ENCODE results near the gene PPFIA4. TPM values are rescaled to one million over a fixed set of nuclear protein-coding genes. Genes with fewer than 3 reads are reported as not detected.

PPFIA4 gene
- total and polyA plus RNA-seq, 2 of the 4 experiments (the other 2 are of a cell fraction), result 5.4 to 13.7 TPM

GRCh38 chr1:203044546-203045250, 18.4 kb downstream of the PPFIA4 start:
- Histone ChIP-seq H2AFZ (replicated peaks; ENCODE audit: low read length, poor library complexity) (no peak overlapping the region), H3K14ac (replicated peaks; ENCODE audit: low read depth, low read length) (no peak overlapping the region), H3K9ac (ENCODE audit: low read depth, low read length) (no peak overlapping the region), H3K79me1 (ENCODE audit: low read depth in 1 of 2, low read length in 2 of 2) (peaks cover 0 to 7% of the 10 kb centered on the region in 2 experiments; a peak in 1 of 4 replicates), H4K8ac (ENCODE audit: low read depth in 2 of 2, low read length in 2 of 2) (no peak overlapping the region), H3K4ac (ENCODE audit: low read depth, low read length) (no peak overlapping the region), H3K27ac (ENCODE audit: insufficient read depth, low read length) (no peak overlapping the region), H2AK5ac (ENCODE audit: low read depth, low read length) (no peak overlapping the region), H3K4me1 (ENCODE audit: control insufficient read depth, insufficient read depth, low read length) (peaks cover 14% of the 10 kb centered on the region), H2BK120ac (ENCODE audit: low read depth, low read length) (no peak overlapping the region), H2BK15ac (ENCODE audit: low read depth, low read length) (no peak overlapping the region), H2AK9ac (replicated peaks; ENCODE audit: low read depth, low read length, poor library complexity) (no peak overlapping the region), H3K18ac (ENCODE audit: low read depth, low read length) (no peak overlapping the region), H3K56ac (ENCODE audit: extremely low read depth, insufficient read depth, low read length) (no peak overlapping the region), H2BK5ac (ENCODE audit: low read depth, low read length, poor library complexity, severe bottlenecking) (no peak overlapping the region), H3K9me3 (ENCODE audit: control insufficient read depth, insufficient read depth, low read length) (no peaks in the 10 kb centered on the region), H4K91ac (ENCODE audit: insufficient read depth, low read depth, low read length) (no peak overlapping the region), H3K27me3 (ENCODE audit: control insufficient read depth, insufficient read depth, low read length) (no peaks in the 10 kb centered on the region), H3K23ac (ENCODE audit: low read depth, low read length) (no peak overlapping the region), H4K5ac (ENCODE audit: low read depth, low read length) (no peak overlapping the region), H3K9me1 (ENCODE audit: insufficient read depth, low read length) (peaks cover 6% of the 10 kb centered on the region), H3K36me3 (ENCODE audit: control insufficient read depth, insufficient read depth, low read length) (peaks cover 18% of the 10 kb centered on the region), H3K4me3 (ENCODE audit: insufficient read depth, low read depth, low read length) (no peak overlapping the region), H2BK20ac (ENCODE audit: low read depth, low read length) (no peak overlapping the region), H3K4me2 (ENCODE audit: low read depth, low read length) (no peak overlapping the region), H4K20me1 (ENCODE audit: insufficient read depth, low read length) (peaks cover 3% of the 10 kb centered on the region)
- ChIA-PET CTCF (no interaction called here), POLR2A (ENCODE audit: unreplicated experiment) (no interaction called here)
- 80% methylated on average over 2 of the region's 7 CpGs; no CpG with 5 or more reads in 1 of the 2 experiments for WGBS, 2 experiments (ENCODE audit: extremely low coverage in 2 of 2, insufficient read length in 1 of 2)
- ATAC-seq (ENCODE audit: low read depth) (no peak), DNase-seq (no peak)
- dilution Hi-C loops (cut with HindIII; ENCODE audit: low sequenced_read_pairs, unreplicated experiment), result no loop called here
- TF ChIP-seq MAZ (IDR thresholded peaks at IDR 0.05; ENCODE audit: borderline replicate concordance, low read depth, low read length) (no peak), CHD1 (IDR thresholded peaks at IDR 0.05; ENCODE audit: low read depth, low read length) (no peak), ELK1 (IDR thresholded peaks at IDR 0.05; ENCODE audit: borderline replicate concordance, low read depth, low read length) (no peak), RFX5 (IDR thresholded peaks at IDR 0.05; ENCODE audit: low read depth, low read length) (no peak), BHLHE40 (IDR thresholded peaks at IDR 0.05; ENCODE audit: low read depth, low read length) (no peak), NFE2L2 (IDR thresholded peaks at IDR 0.05; ENCODE audit: low read depth, low read length) (no peak), MAFK (IDR thresholded peaks at IDR 0.05; ENCODE audit: low read depth, low read length) (no peak), FOS (IDR thresholded peaks at IDR 0.05; ENCODE audit: low read depth, low read length) (no peak), CTCF (conservative IDR thresholded peaks at IDR 0.05; ENCODE audit: low read depth, low read length) (no peak), CEBPB (IDR thresholded peaks at IDR 0.05; ENCODE audit: low read depth, low read length) (no peak), USF2 (IDR thresholded peaks at IDR 0.05; ENCODE audit: low read depth, low read length) (no peak), MXI1 (IDR thresholded peaks at IDR 0.05; ENCODE audit: borderline replicate concordance, low read depth, low read length) (no peak), SMC3 (IDR thresholded peaks at IDR 0.05; ENCODE audit: low read depth, low read length) (no peak), RCOR1 (IDR thresholded peaks at IDR 0.05; ENCODE audit: insufficient replicate concordance, low read length) (no peak), RAD21 (IDR thresholded peaks at IDR 0.05; ENCODE audit: low read length) (no peak), POLR2A (IDR thresholded peaks at IDR 0.05; ENCODE audit: low read depth, low read length) (no peak)
- in situ Hi-C loops (cut with MboI; ENCODE audit: low sequenced_read_pairs), result no loop called here
- intact Hi-C loops (cut with micrococcal nuclease), result no loop called here
- no TSS peak for BruUV-seq (replicated peaks)
